ENCODE measurements around the gene DPEP3.
"Not testable (repeated sequence)": the region's sequence is repeated elsewhere in the genome, so short reads cannot be mapped to it uniquely, and the experiment has no call there.

- TF ChIP-seq, protein P1, sequence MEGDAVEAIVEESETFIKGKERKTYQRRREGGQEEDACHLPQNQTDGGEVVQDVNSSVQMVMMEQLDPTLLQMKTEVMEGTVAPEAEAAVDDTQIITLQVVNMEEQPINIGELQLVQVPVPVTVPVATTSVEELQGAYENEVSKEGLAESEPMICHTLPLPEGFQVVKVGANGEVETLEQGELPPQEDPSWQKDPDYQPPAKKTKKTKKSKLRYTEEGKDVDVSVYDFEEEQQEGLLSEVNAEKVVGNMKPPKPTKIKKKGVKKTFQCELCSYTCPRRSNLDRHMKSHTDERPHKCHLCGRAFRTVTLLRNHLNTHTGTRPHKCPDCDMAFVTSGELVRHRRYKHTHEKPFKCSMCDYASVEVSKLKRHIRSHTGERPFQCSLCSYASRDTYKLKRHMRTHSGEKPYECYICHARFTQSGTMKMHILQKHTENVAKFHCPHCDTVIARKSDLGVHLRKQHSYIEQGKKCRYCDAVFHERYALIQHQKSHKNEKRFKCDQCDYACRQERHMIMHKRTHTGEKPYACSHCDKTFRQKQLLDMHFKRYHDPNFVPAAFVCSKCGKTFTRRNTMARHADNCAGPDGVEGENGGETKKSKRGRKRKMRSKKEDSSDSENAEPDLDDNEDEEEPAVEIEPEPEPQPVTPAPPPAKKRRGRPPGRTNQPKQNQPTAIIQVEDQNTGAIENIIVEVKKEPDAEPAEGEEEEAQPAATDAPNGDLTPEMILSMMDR (conservative IDR thresholded peaks at IDR 0.05 in 1 of 2, IDR thresholded peaks at IDR 0.05 in 1 of 2; ENCODE audit: extremely low read depth in 1 of 2, insufficient read depth in 1 of 2, low read depth in 1 of 2, low read length in 2 of 2): not testable (repeated sequence)
- not testable (repeated sequence) for TF ChIP-seq EZH2 (IDR thresholded peaks at IDR 0.05; ENCODE audit: borderline replicate concordance, low read length)
These were observed 18.7 kb upstream of the DPEP3 start, which contains the start of gene DPEP2 for GRCh38 chr16:67998779-67999688.

Data from mammary epithelial cell (primary cell).